H9 (cell line): ENCODE measurements around the gene DCAF11. TPM values are rescaled to one million over a fixed set of nuclear protein-coding genes. Genes with fewer than 3 reads are reported as not detected.

Source experiments
- DNase-seq: peaks from one replicate; pipeline ENCODE4 v3.0.0-alpha.2; 2017
- H2AFZ ChIP-seq: one replicate; pipeline ENCODE4 v1.6.1; 2013; ENCODE audit warnings: mild to moderate bottlenecking, low read length, control low read depth, moderate library complexity
- H2AK5ac ChIP-seq: 2 replicates; pipeline ENCODE4 v1.6.1; 2013; ENCODE audit warnings: low read length, control low read depth, mixed read lengths; ENCODE audit not compliant: insufficient read length
- H2BK120ac ChIP-seq: one replicate; pipeline ENCODE4 v1.6.1; 2013; ENCODE audit warnings: low read depth, mild to moderate bottlenecking, low read length, control low read depth, inconsistent platforms; ENCODE audit not compliant: poor library complexity, severe bottlenecking
- H2BK12ac ChIP-seq: 2 replicates; pipeline ENCODE4 v1.6.1; 2013; ENCODE audit warnings: low read length, control low read depth, mixed read lengths, low read depth; ENCODE audit not compliant: insufficient read length
- H2BK15ac ChIP-seq: 2 replicates; pipeline ENCODE4 v1.6.1; 2013; ENCODE audit warnings: low read depth, low read length, control low read depth
- H2BK20ac ChIP-seq: one replicate; pipeline ENCODE4 v1.6.1; 2013; ENCODE audit warnings: low read depth, mild to moderate bottlenecking, low read length, control low read depth, inconsistent platforms; ENCODE audit not compliant: poor library complexity, severe bottlenecking
- H2BK5ac ChIP-seq: 2 replicates; pipeline ENCODE4 v1.6.1; 2013; ENCODE audit warnings: low read length, control low read depth, mixed read lengths; ENCODE audit not compliant: insufficient read length
- H3K14ac ChIP-seq: 2 replicates; pipeline ENCODE4 v1.6.1; 2013; ENCODE audit warnings: low read length, control low read depth; ENCODE audit not compliant: insufficient read depth
- H3K18ac ChIP-seq: 2 replicates; pipeline ENCODE4 v1.6.1; 2013; ENCODE audit warnings: low read depth, mild to moderate bottlenecking, mixed read lengths, low read length, control low read depth; ENCODE audit not compliant: insufficient read length
- H3K23ac ChIP-seq: 2 replicates; pipeline ENCODE4 v1.6.1; 2013; ENCODE audit warnings: low read length, control low read depth, mixed read lengths, low read depth; ENCODE audit not compliant: insufficient read length
- H3K23me2 ChIP-seq: 2 replicates; pipeline ENCODE4 v1.6.1; 2013; ENCODE audit warnings: low read depth, mild to moderate bottlenecking, mixed read lengths, low read length, control low read depth; ENCODE audit not compliant: insufficient read length, poor library complexity, severe bottlenecking
- H3K27ac ChIP-seq: 2 replicates; pipeline ENCODE4 v1.5.1; 2013; ENCODE audit warnings: low read length, control low read depth, mixed read lengths, low read depth; ENCODE audit not compliant: insufficient read length
- H3K27me3 ChIP-seq: 2 replicates; pipeline ENCODE4 v1.6.1; 2013; ENCODE audit warnings: low read length, control low read depth, inconsistent platforms; ENCODE audit not compliant: insufficient read depth
- H3K4ac ChIP-seq: 2 replicates; pipeline ENCODE4 v1.6.1; 2013; ENCODE audit warnings: low read depth, mild to moderate bottlenecking, control low read depth, inconsistent platforms, low read length, moderate library complexity
- H3K4me1 ChIP-seq: 2 replicates; pipeline ENCODE4 v1.6.1; 2013; ENCODE audit warnings: low read length, control low read depth, inconsistent platforms; ENCODE audit not compliant: insufficient read depth
- H3K4me2 ChIP-seq: 2 replicates; pipeline ENCODE4 v1.6.1; 2013; ENCODE audit warnings: low read length, control low read depth, mixed read lengths; ENCODE audit not compliant: insufficient read length, insufficient read depth
- H3K56ac ChIP-seq: 2 replicates; pipeline ENCODE4 v1.6.1; 2013; ENCODE audit warnings: low read depth, mild to moderate bottlenecking, mixed read lengths, low read length, control low read depth; ENCODE audit not compliant: insufficient read length
- H3K79me1 ChIP-seq: 2 replicates; pipeline ENCODE4 v1.6.1; 2013; ENCODE audit warnings: low read depth, mild to moderate bottlenecking, moderate library complexity, low read length, control low read depth, inconsistent platforms; ENCODE audit not compliant: insufficient read depth, poor library complexity, severe bottlenecking
- H3K79me2 ChIP-seq: 2 replicates; pipeline ENCODE4 v1.6.1; 2013; ENCODE audit warnings: low read length, control low read depth, inconsistent platforms; ENCODE audit not compliant: insufficient read depth
- H3K9ac ChIP-seq: 2 replicates; pipeline ENCODE4 v1.6.1; 2013; ENCODE audit warnings: low read length, control low read depth, mixed read lengths; ENCODE audit not compliant: insufficient read length; ENCODE audit errors: extremely low read depth
- H3K9me3 ChIP-seq: one replicate; pipeline ENCODE4 v1.6.1; 2013; ENCODE audit warnings: low read depth, low read length, inconsistent platforms; ENCODE audit not compliant: control insufficient read depth
- H3T11ph ChIP-seq: one replicate; pipeline ENCODE4 v1.6.1; 2013; ENCODE audit warnings: mild to moderate bottlenecking, low read length, control low read depth, inconsistent platforms
- H4K20me1 ChIP-seq: one replicate; pipeline ENCODE4 v1.6.1; 2013; ENCODE audit not compliant: control insufficient read depth, insufficient read length, insufficient read depth
- H4K5ac ChIP-seq: 2 replicates; pipeline ENCODE4 v1.6.1; 2013; ENCODE audit warnings: low read depth, mild to moderate bottlenecking, mixed read lengths, low read length, control low read depth; ENCODE audit not compliant: insufficient read length
- H4K8ac ChIP-seq: replicated peaks from 2 replicates; pipeline ENCODE4 v1.6.1; 2013; ENCODE audit warnings: low read length, control low read depth, mixed read lengths, low read depth; ENCODE audit not compliant: insufficient read length
- H4K91ac ChIP-seq: 2 replicates; pipeline ENCODE4 v1.6.1; 2013; ENCODE audit warnings: low read depth, mild to moderate bottlenecking, moderate library complexity, mixed read lengths, low read length, control low read depth; ENCODE audit not compliant: insufficient read length
- H3K27ac Mint-ChIP-seq, 3 experiments: 2 replicates in 2 of 3; 3 replicates in 1 of 3; pipeline ENCODE4 v1.8.0; 2020 to 2021; ENCODE audit warnings: mixed read lengths in 3 of 3, mild to moderate bottlenecking in 1 of 3, moderate library complexity in 1 of 3
- H3K27me3 Mint-ChIP-seq: 2 replicates; pipeline ENCODE4 v1.8.0; 2021; ENCODE audit warnings: low read depth, mild to moderate bottlenecking, moderate library complexity, mixed read lengths
- H3K36me3 Mint-ChIP-seq, 3 experiments: 2 replicates in 2 of 3; 3 replicates in 1 of 3; pipeline ENCODE4 v1.8.0; 2020 to 2021; ENCODE audit warnings: low read depth in 3 of 3, mixed read lengths in 3 of 3; ENCODE audit not compliant: insufficient read depth in 1 of 3
- H3K4me1 Mint-ChIP-seq, 2 experiments: 2 replicates each; pipeline ENCODE4 v1.8.0; 2020; ENCODE audit warnings: mixed read lengths in 2 of 2
- H3K4me3 Mint-ChIP-seq, 2 experiments: 2 replicates in 1 of 2; 3 replicates in 1 of 2; pipeline ENCODE4 v1.8.0; 2020 to 2021; ENCODE audit warnings: mild to moderate bottlenecking in 2 of 2, mixed read lengths in 2 of 2, moderate library complexity in 1 of 2
- H3K9me3 Mint-ChIP-seq, 2 experiments: 2 replicates in 1 of 2; 3 replicates in 1 of 2; pipeline ENCODE4 v1.8.0; 2020; ENCODE audit warnings: mild to moderate bottlenecking in 2 of 2, mixed read lengths in 2 of 2, moderate library complexity in 1 of 2
- WGBS: extraction: QIAGEN DNeasy Blood & Tissue Kit; methylation state at CpG from one replicate; pipeline ENCODE4 v1.1.7; 2013; ENCODE audit warnings: missing lambda C conversion rate, low lambda C conversion rate, mixed read lengths; ENCODE audit not compliant: insufficient read length; ENCODE audit errors: extremely low coverage; 5-methylcytosine and 5-hydroxymethylcytosine counted together
- total RNA-seq: library from RNA; stranded (reverse); gene quantifications from 2 replicates; pipeline ENCODE4 v1.2.1, GENCODE V29; 2021
- TF ChIP-seq, protein P1 (sequence below): fragments of 200-600 bp; sonication (generic); conservative IDR thresholded peaks from 3 replicates; pipeline ENCODE4 v1.8.0; 2021; ENCODE audit warnings: antibody characterized with exemption, mild to moderate bottlenecking

DCAF11 gene
- total RNA-seq, 1 experiment from 2014 or later = 73.4 TPM

DNA sequence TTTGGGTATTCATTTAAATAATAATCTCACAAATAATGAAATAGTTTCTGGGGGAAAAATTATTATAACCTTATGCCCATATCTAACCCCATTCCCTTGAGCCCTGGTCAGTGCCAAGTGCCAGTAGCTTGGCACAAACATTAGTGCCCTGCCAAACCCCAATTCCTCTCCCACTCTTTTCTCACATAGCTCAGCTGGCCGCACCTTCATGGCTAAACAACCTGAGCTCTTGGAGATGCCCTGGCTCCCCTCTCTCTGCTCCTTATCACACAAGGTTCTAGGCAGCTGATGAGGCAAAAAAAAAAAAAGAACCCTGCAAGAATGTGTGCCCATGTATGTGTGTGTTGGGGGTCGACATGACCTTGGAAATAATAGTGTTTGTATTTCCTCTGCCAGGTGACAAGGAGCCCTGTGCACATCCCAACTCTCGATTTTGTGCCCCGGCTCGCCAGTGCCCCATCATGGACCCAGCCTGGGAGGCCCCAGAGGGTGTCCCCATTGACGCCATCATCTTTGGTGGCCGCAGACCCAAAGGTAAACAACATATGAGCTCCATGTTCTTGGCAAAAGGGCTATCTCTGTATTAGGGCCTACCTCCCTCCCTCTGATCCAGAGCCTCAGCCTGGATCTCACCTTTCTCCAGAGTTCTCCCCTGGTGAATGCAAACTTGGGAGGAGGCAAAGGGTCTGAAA, 12.1 kb upstream of the DCAF11 start:
- Histone ChIP-seq H2BK15ac (no peak overlapping the region), H3K79me2 (no peaks in the 10 kb centered on the region), H3K4me1 (no peaks in the 10 kb centered on the region), H3K56ac (no peak overlapping the region), H2BK5ac (no peak overlapping the region), H3K14ac (no peak overlapping the region), H4K91ac (no peak overlapping the region), H3K4me2 (no peak overlapping the region), H3K79me1 (no peaks in the 10 kb centered on the region), H3K18ac (no peak overlapping the region), H3K4ac (no peak overlapping the region), H2AK5ac (no peak overlapping the region), H3K23ac (no peak overlapping the region), H3T11ph (no peak overlapping the region), H3K23me2 (no peaks in the 10 kb centered on the region), H2BK12ac (no peak overlapping the region), H3K27ac (no peak overlapping the region), H3K27me3 (no peaks in the 10 kb centered on the region), H4K5ac (no peak overlapping the region), H4K20me1 (no peaks in the 10 kb centered on the region), H4K8ac (no peak overlapping the region), H3K9me3 (no peaks in the 10 kb centered on the region), H2BK120ac (no peak overlapping the region), H2BK20ac (no peak overlapping the region), H3K9ac (no peak overlapping the region), H2AFZ (no peak overlapping the region)
- peaks cover 18 to 19% of the 10 kb centered on the region in 2 experiments for H3K9me3 Mint-ChIP-seq
- DNase-seq = no peak
- peaks cover 58 to 72% (median 68%) of the 10 kb centered on the region in 3 experiments for H3K36me3 Mint-ChIP-seq
- no peak overlapping the region for H3K4me3 Mint-ChIP-seq
- WGBS = no CpG with 5 or more reads among the region's 7 CpGs
- H3K27ac Mint-ChIP-seq = no peak overlapping the region
- no peaks in the 10 kb centered on the region for H3K4me1 Mint-ChIP-seq
- H3K27me3 Mint-ChIP-seq = no peaks in the 10 kb centered on the region
- TF ChIP-seq, protein P1, sequence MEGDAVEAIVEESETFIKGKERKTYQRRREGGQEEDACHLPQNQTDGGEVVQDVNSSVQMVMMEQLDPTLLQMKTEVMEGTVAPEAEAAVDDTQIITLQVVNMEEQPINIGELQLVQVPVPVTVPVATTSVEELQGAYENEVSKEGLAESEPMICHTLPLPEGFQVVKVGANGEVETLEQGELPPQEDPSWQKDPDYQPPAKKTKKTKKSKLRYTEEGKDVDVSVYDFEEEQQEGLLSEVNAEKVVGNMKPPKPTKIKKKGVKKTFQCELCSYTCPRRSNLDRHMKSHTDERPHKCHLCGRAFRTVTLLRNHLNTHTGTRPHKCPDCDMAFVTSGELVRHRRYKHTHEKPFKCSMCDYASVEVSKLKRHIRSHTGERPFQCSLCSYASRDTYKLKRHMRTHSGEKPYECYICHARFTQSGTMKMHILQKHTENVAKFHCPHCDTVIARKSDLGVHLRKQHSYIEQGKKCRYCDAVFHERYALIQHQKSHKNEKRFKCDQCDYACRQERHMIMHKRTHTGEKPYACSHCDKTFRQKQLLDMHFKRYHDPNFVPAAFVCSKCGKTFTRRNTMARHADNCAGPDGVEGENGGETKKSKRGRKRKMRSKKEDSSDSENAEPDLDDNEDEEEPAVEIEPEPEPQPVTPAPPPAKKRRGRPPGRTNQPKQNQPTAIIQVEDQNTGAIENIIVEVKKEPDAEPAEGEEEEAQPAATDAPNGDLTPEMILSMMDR = no peak
